Right kidney (tissue), 1 donor: ENCODE results near the gene C1D.
"Not testable (repeated sequence)": the region's sequence is repeated elsewhere in the genome, so short reads cannot be mapped to it uniquely, and the experiment has no call there.

Experiments used
- DNase-seq: peaks from one replicate; pipeline ENCODE4 v3.0.0-alpha.2; 2016

Gene C1D

DNA sequence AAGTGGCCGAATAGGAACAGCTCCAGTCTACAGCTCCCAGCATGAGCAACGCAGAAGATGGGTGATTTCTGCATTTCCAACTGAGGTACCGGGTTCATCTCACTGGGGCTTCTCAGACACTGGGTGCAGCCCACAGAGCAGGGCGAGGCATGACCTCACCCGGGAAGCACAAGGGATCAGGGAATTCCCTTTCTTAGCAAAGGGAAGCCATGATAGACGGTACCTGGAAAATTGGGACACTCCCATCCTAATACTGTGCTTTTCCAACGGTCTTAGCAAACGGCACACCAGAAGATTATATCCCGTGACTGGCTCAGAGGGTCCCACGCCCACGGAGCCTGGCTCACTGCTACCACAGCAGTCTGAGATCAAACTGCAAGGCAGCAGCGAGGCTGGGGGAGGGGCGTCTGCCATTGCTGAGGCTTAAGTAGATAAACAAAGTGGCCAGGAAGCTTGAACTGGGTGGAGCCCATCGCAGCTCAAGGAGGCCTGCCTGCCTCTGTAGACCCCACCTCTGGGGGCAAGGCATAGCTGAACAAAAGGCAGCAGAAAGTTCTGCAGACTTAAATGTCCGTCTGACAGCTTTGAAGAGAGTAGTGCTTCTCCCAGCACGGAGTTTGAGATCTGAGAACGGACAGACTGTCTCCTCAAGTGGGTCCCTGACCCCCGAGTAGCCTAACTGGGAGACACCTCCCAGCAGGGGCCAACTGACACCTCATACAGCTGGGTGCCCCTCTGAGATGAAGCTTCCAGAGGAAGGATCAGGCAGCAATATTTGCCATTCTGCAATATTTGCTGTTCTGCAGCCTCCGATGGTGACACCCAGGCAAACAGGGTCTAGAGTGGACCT lies 1.2 kb upstream of the C1D start:
- not testable (repeated sequence) for DNase-seq

DNA sequence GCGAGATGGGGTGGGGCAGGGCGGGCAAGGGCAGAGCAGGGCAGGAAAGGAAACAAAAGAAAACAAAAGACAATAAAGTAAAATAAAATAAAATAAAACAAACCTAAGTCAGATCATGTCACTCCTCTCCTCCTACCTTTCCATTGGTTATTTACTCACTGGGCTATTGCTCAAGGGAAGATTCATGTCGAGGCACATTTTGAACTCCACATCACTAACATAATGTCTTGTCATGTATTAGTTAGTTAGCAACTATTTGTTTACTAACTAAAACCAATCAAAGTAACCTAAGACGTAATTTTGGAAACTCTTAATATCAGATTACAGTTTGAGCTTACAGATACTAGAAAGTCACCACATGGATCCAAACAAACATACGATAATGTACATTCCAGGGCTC lies 2.2 kb downstream of the C1D start:
- no peak for DNase-seq

DNA sequence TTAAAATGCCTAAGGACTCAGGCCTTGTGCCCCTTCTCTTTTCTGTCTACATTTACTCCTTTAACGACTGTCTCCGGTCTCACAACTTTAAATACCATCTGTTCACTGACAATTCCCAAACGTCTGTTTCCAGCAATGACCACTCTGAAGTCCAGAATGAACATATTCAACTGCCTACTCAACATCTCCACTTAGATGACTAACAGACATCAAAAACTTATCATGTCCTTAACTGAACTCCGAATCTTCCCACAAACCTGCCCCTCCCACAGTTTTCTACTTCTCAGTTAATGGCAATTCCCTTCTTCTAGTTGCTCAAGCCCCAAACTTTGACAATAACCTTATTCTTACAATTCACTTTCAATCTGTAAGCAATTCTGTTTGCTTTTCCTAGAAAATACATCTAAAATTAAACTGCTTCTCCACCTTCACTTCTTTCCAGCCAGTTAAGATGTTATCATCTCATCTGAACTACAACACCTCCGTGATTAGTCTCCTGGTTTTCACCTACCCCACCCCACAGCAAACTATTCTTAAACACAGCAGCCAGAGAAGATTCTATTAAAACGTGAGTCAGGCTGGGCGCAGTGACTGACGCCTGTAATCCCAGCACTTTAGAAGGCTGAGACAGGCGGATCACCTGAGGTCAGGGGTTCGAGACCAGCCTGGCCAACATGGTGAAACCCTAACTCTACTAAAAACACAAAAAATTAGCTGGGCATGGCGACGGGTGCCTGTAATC lies 2.8 kb downstream of the C1D start:
- no peak for DNase-seq

DNA sequence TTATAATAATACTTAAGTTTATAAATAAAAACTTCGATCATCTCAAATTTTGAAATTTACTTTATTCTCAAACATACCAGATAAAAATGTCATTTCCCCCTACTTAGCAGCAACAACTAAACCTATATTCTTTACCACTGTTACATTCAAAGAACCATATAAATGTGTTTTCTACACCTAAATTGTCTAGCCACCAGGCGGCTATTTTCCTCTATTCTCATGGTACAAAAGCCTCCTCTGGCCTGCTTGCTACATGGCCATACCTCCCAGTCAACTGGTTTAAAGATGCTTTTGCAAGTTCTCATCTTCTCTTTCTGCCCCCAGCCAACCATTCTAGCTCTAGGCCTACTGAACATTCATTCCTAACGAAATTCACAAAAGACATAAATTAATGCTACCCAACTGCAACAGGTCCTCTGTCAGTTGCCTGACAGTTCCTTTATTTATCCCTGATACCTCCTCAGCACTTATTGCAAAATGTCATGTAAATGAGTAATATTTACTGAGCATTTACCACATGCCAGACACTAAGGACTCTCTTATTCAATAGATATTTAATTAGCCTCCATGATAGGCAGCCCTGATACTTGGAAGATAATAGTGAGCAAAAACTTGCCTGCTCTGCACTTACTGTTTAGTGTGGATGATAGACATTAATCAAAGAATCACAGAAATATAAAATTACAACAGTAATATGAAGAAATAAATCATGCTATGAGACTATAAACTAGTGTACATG lies 5.0 kb downstream of the C1D start:
- no peak for DNase-seq

DNA sequence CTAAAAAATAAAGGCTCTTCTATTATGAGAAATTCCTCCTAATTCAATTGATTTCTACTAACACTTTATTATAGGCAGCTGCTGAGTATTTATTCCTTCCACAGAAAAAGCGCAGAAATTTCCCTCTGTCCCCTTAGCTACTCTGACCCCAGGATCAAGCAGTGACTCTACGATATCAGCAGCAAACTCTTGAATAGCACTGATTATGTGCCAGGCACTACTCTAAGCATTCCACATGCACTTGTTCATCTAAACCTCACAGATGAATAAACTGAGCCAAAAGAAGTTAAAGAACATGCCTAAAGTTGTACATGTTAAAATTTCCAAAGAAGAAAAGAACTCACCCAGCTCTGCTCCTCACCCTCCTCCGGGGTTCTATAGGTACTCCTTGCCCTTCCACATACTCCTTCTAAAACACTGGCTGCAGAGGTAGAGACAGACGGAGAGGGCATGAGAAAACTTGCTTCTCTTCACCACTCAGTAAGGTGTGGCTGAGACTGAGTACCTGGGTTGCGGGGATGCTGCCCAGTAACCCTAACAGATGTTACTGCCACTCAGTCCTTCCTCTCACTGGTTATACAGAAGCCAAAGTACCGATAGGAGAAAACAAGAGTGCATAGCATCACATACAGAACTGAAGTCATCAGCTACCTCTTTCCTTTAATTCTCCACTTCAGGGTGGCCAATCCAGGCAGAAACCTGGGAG lies 9.9 kb downstream of the C1D start:
- DNase-seq: no peak

DNA sequence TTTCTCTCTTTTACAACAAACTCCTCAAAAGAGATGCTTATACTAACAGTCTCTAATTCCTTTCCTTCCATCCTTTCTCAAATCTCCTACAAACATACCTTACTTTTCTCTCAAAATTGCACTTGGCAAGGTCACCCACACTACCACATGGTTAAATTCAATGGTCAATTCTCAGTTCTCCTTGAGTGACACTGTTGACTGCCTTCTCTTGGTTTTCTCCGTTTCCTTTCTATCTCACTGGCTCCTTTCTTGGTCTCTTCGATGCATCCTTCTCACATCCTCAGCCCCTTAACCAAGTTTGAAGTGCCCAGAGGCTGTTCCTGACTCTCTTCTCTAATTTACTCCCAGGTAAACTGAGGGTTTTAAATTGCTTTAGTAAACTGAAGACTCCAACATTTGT lies 12.5 kb downstream of the C1D start:
- no peak for DNase-seq

DNA sequence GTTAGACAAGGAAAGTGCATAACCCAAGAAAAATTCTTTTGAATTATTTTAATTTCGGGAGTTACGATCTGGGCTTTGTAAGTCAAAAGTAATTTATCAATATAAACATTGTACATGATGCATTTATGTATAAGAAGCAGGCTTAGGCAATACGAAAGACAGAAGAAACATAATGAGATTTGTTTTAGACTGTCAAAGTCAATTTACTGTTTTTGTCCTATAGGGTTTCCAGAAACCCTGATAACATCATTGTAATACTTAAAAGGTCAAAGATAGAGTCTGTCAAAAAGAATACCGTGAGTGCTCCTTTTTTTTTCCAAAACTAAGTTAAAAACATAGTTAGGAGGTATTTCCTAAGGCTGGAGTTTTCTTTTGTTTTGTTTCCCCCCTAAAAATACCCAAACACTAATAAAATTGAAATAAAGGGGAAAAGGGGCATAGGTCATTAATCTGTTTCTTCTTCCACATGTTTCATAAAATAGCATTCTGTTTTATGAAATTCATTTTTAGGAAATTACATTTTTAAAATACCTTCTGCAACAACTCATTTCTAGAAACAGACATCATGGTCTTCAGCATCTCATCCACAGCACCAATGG lies 16.1 kb downstream of the C1D start:
- no peak for DNase-seq

DNA sequence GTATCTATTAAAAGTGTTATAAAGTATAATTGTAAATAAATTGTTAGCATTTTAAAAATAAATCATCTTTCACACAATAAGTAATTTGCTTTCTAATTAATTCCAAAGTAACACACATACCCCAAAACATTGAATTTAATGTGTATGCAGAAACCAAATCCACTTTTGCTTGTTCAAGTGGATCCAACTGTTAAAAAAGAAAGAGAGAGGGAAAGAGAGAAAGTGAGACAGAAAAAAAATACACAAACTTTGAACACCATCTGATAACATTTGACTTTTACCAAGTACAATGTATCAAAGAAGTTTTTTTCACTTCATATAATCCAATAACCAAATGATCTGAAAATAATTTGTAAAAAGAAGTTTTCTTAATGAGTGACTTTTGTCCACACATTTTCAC lies 16.6 kb downstream of the C1D start:
- no peak for DNase-seq

DNA sequence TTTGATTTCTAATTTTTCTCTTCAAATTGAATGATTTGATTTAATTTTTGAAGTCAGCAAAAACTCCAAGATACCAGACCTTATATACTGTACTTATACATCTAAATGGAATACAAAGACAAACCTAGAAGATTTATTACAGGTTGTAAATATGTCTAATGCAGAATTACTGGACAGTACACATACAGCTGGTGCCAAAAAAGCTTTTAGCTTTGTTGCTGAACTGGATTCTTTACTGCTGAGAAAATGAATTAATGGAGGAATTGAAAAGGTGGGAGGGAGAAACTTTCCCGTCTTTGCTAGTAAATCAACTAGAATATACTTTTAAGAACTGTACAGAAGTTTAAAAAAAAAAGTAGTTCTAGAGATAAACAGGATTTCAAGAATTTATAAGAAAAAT lies 17.5 kb downstream of the C1D start:
- no peak for DNase-seq

DNA sequence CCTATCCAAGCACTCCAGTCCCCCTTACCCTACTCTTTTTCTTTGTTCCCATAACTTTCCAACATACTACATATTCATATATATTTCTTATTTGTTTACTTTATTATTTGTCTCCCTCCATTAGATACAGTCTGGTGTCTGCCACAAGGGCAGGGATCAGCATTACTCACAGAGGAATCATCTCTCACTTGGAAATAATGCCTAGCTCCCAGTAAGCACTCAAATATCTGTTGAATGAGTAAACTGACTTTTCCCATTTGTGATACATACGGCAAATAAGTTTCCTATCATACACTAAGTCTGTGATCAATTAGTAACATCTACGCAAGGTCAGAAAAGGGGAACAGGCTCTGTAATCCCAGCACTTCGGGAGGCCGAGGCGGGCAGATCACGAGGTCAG lies 18.7 kb downstream of the C1D start:
- DNase-seq: no peak

DNA sequence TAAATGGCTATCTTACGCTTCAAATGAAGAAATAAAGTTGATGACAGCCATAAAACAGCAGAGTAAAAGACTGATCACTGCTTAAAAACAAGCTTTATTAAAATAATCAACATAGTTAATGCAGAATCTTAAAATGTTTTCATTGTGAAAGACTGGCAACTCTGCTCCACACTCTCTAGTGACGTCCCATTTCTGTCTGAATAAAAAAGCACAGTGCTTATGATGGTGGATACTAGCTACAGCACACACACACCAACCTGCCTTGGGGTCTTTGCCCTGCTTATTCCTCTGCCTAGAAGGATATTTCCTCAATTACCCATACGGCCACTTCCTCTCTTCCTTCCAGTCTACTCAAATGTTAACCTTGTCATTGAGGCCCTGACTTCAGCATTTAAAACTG lies 19.1 kb downstream of the C1D start:
- no peak for DNase-seq

DNA sequence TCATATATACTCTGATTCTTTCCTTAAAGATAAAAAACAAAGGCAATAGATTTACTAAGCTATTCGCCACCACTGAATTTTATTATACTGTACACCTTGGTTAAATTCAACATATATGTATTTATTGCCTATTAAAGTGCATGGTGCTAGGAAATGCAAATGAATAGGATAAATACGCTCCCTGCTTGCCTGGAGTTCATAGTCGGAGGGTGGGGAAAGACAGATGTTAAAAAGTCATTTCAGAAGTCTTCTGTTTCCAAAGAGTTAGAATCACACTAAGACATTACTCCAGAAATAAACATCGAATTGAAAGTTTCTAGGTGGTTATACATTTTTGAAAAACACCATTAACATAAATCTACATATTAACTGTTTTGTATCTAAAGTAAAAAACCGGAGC lies 19.8 kb downstream of the C1D start:
- DNase-seq: no peak

DNA sequence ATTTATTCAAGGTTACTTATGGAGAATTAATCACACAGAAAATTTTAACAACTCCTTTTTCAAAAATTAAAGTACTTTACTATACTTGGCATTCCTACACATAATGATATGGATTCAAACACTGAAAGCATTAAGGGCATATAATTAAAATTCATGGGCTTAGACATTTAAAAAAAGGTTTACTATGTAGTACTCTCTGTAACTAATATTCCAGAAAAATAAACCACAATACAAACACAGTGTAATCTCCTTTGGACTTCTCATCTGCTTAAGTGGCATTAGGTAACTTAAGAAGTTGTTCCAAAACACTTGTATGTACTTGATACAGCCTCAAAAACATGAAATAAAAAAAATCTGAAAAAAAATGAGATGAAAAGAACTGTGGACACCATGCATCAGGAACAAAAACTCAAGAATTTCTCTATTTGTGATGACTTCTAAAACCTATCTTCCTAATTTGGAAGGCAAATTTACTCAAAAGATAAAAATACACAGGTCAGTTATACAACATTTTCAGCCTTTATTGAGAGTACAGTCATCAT lies 21.0 kb downstream of the C1D start:
- DNase-seq: no peak

DNA sequence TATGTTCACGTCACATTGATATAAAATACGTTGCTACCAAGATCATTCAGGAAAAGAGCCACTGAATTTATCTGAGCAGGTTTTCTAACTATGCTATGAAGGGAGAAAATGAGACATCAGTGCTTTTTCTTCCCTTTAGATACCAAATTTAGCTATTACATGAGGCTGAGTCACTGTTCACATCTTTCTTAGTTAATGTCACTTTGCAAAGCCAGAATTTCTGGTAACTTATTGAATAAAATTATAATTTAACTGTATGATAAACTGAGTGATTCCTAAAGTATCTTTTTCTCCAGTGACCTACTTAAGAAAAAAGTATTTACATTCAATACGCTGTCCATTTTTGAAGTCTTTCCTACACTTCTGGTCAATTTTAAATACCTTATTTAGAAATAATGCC lies 22.7 kb downstream of the C1D start:
- DNase-seq: no peak

DNA sequence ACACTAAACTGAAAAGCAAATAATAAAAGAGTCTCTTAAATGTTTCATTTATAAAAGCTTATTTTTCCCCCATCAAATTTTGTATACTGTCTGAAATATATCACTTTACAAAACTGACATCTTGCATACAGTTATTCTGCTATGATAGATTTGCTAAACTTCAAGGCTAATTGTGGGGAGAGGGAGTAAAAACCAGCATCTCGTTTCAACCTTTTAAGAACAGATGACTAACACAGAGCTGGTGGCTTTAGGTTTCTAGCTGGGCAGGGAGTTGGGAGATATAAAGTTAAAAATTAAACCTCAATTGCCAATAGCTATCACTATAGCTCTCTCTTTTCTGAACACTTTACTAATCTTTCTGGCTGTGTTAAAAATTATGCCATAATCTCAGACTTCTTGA lies 23.5 kb downstream of the C1D start:
- no peak for DNase-seq

DNA sequence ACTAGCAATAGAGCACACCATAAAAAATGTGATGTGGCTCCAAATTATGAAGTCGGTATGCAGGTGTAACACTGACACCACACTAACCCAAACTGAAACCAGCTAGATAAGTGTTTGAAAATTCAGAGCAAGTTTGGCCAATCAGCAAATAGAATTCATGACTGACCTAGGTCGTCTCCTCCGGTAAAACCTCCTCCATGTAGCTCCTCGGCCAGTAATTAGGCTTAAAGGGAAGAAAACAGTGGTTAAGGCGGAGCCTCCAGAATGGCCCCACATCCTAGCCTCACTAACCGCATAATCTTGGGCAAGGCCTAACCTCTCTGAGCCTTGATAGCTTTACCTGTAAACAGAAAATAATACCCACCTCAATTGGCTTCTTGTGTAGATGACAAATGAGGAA lies 30.1 kb downstream of the C1D start:
- DNase-seq: no peak

DNA sequence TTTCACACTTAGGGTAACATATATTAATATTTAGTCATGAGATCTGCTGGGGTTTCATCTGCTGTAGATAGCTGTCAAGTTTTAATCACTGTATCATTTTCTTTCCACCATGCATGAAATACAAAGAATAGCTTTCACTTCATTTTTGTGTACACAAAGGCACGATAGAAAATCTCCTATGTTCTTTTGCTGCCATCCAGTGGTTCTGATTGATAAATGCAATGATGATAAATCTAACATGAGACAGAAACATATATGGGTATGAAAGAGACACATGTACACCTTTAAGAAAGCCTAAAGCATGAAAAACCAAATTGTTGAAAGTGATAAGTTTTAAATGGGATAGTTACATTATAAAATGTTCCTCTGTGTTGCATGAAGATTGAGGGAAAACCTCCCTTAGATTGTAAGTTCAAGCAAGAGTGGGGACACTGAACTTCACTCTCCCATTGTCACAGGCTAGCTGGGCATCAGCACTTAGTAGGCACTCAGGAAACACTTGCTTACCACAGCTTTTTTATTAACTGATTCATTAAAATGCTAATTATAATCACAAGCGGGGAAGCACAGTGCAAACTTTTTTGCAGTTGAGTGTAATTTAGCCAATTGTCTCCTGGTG lies 31.2 kb downstream of the C1D start:
- no peak for DNase-seq

DNA sequence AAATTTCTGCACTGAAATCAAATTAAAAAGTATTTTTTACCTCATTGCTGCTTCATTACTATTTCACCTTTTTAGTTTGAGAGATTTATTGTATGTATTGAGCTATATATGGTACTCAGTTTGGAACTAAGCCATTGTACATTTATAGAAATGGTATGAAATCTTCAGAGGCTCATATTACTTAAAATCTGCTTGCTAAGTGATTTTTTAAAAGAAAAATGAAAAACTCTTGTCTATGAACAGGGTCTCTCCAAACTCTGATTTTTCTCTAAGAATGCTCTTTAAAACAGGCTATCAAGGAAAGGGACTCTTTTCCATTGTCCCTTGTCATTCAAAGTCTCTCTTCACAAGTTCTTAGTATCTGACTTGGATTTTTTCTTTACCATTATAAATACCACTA lies 31.8 kb downstream of the C1D start:
- DNase-seq: no peak

DNA sequence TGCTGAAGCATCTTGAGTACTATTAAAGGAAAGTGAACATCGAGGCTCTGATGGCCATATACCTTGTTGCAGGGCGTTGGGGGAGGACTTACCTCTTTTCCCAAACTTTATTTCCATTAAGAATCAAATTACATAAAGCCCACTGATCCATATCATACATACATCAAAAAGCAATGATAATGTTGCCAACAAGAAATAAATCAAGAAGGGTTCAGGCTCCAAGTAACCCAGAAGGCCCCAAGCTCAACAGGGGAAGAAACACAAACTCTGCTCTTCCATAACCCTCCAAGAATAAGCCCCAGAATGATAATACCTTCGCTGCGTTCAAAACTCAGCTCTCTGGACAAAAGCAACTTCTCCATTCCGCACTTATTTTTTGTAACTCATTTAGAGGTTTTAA lies 32.3 kb downstream of the C1D start:
- no peak for DNase-seq

DNA sequence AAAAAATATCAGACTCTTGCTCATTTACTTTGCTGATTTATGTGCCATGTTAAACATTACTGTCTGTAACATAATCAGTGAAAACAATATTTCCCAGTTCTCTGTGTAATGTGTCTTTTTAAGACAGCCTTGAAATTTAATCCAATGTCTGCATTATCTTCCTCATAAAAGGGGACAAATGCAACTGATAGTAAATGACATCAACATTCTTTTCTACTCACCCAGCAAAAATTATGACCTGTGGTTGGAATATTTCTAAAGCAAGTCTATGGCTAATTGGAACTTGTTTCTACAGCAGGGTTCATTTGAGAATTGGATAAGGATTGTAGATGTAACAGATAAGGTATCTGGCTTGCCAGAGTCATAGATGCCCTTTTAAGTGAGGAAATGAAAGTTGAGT lies 34.8 kb downstream of the C1D start:
- DNase-seq: no peak

DNA sequence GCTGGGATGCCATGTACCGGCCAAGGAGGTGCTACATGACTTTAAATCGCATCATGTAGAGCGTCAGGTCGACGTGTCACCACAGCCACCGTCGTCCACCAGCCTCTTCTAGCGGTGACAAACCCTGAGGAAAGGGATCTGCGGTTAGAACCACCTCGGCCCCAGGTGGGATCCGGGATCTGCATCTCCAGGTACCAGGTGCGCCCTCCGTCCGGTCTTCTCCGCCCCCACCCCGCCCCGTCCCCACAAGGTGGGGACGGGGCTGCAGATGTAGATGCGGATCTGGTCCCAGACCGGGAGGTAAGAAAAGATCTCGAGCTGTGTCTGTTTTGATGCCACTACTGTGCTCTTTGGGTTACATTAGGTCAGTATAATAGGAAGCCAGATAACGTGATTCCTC lies 38.4 kb downstream of the C1D start:
- no peak for DNase-seq

DNA sequence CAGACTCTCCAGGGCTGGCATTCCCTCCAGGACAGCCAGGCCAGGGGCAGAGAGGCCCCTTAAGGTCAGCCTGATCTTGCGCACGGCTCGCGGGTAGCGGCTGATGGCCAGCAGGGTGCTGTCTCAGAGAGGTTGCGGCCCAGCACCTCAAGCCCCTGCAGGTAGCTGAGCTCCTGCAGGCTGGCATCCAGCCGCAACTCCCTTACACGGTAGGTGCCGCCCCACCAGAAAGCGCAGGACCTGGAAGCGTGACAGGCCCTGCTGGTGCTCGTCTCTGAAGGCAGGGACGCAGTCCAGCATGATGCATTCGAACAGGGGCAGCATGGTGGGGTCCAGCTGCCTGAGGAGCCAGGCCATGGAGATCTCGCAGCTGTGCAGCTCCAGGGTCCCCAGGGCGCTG lies 38.9 kb downstream of the C1D start:
- no peak for DNase-seq
